SU-DHL-6 (cell line): ENCODE data around the gene NUP42.

Source experiments
- CTCF ChIP-seq: fragments of 200-600 bp; sonication (generic); IDR thresholded peaks from one replicate; pipeline ENCODE4 v1.5.1; 2017; ENCODE audit warnings: antibody characterized with exemption, mild to moderate bottlenecking, low read length, moderate library complexity; ENCODE audit not compliant: insufficient read depth, poor library complexity, severe bottlenecking
- EZH2phosphoT487 ChIP-seq: fragments of 200-600 bp; sonication (generic), shearing (Covaris generic); conservative IDR thresholded peaks from 2 replicates; pipeline ENCODE4 v1.6.1; 2018; ENCODE audit warnings: mild to moderate bottlenecking, antibody characterized with exemption, low read length, moderate library complexity, mixed read lengths

GRCh38 chr7:23247603-23248335 is 65.9 kb downstream of the NUP42 start:
- TF ChIP-seq CTCF (no peak), EZH2phosphoT487 (no peak)
